T1000 (cell line): ENCODE results near the gene INPPL1.
"Not testable (repeated sequence)": the region's sequence is repeated elsewhere in the genome, so short reads cannot be mapped to it uniquely, and the experiment has no call there.

ENCODE experiments used
- DNase-seq: peaks from one replicate; lab custom pipeline; 2025; ENCODE audit warnings: mixed read lengths; lab: John Stamatoyannopoulos, UW

The INPPL1 gene

GRCh38 chr11:72243173-72244059 is 18.8 kb downstream of the INPPL1 start:
- DNase-seq: no peak

DNA sequence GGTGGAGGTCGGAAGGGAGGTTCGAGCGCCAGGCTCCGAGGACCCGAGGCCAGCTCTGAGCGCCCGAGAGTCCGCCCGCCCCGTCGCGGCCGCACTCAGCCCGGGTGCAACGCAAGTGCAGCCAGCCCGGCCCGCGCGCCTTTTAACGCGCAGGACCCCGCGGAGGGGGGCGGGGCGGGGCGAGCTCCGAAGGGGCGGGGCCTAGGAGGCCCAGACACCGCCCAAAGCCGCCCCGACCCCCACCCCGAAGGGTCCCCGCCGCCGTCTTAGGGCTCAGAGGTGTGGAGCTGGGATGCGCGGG is 19.4 kb downstream of the INPPL1 start, which contains the start of gene PHOX2A:
Gene PHOX2A, minus strand, starts transcription at position 117 of the 301 bp plus-strand sequence. CDS start 172 bp downstream, outside the sequence.
- DNase-seq: no peak

DNA sequence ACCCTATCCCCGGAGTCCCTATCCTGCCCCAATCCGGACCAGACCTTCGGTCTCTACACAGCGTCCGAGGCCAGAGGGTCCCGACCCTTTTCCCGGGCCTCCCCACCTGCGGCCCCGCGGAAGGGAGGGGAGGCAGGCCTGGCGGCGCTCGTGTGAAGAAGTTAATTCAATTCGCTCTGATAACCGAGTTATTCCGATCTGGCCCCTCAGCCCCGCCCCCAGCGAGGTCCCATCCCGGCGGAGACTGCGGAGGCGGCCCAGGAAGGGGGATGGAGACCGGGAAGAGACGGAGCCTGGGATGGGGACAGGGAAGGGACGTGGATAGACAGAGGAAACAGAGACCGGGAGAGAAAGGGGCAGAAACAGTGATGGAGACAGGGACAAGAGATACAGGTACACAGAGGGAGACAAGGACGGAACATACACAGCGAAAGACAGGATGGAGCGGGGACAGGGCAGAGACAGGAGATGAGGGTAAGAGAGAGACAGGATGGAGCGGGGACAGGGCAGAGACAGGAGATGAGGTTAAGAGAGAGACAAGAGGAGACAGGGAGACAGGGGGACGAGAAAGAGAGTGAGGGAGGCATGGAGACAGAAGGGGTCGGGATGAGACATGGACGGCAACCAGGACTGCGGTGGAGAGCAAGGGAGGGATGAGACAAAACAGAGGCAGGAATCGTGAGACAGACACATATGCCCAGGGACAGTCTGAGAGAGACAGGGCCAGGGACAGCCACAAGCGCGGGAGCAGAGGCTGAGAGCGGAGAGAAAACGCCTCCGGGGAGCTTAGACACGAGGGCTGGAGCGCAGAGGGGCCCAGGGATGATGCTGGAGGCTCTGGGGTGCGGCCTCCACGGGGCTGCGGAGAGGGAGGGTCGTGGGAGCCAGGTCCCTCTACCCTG is 20.0 kb downstream of the INPPL1 start:
- no peak for DNase-seq

- no peak for DNase-seq
Measured at GRCh38 chr11:72245263-72245816, 20.8 kb downstream of the INPPL1 start.

DNA sequence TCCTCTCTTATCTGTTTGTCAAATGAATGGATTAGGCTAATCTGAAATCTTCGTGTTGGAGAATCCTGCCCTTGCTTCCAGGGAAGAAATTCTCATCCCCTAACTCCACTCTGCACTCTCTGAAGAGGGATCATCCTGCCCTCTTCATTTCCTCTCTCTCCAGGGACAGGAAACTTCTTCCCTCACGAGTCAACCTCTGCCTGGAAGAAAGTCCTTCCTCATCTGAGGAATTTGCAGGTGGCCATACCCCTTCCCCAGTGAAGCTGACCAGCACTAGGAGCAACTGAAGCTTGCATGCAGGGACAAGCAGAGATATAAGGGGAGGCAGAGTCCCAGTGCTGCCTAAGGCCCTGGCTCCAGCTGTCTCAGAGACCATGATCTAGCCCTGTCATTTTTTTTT is 23.0 kb downstream of the INPPL1 start:
- no peak for DNase-seq

GRCh38 chr11:72249961-72250360 is 25.4 kb downstream of the INPPL1 start:
- no peak for DNase-seq

DNA sequence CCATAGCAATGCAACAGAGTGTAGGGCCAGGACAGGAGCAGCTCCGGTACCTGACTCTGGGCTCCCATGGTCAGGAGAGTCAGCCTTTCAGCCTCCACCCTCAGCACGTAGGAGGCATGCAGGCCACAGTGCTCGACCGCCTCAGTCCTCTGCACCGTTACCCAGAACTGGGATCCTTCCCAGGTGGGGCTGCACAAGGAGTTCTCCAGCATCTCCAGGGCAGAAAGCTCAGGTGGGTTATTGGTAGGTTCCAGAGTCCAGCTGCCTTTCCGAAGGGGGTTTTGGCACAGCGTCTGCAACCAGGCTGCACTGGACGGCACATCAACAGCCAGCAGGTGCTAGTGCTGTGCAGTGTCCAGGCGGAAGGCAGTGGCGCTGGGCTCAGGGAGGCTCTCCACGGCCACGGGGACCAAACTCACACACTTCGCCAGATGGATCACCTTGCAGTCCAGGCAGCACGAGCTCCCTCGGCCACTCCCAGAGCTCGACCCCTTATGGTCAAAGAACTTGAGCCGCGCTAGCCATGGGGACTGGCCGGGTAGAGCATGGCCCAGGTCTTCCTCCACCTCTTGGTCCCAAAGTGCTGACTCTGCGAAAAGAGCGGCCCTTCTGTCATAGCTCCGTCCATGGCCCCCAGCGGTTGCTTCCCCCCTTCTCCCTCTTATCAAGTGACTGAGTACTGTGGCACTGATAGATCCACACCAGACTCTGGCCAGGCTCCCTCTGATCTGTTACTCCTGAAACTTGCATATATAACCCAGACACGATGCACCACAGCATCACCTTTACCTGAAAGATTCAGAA is 26.3 kb downstream of the INPPL1 start:
- DNase-seq: no peak

DNA sequence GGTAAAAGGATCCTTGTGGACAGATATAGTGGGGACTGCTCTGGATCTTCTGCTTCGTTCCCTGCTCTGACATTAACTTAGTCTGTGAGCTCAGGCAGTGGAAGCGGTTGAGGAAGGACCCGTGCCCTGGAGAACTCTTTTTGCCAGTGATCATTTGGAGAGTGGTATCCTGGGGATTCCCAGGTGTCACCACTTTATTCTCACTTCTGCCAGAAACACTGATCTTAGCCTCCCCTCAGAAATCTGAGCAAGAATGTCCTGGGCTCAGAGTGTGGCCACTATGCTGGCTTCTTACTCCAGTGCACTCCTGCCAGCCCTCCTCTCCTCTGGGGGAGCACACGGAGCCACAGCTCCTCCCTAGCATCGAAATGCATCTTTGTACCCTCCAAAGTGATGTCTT is 27.0 kb downstream of the INPPL1 start:
- DNase-seq: no peak

DNA sequence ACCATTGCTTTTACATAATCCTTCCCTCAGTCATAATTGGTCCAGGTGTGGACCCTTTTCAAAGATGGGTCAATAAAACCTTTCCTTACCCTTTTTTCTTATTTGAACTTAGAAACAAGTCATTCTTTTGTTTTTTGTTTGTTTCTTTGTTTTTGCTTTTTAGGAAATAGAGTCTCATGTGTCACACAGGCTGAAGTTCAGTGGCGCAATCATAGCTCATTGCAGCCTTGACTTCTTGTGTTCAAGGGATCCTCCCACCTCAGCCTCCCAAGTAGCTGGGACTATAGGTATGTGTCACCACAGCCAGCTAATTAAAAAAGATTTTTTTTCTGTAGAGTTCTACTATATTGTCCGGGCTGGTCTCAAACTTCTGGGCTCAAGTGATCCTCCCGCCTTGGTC is 28.8 kb downstream of the INPPL1 start:
- DNase-seq: no peak

GRCh38 chr11:72254299-72254993 is 29.9 kb downstream of the INPPL1 start:
- DNase-seq: no peak

DNA sequence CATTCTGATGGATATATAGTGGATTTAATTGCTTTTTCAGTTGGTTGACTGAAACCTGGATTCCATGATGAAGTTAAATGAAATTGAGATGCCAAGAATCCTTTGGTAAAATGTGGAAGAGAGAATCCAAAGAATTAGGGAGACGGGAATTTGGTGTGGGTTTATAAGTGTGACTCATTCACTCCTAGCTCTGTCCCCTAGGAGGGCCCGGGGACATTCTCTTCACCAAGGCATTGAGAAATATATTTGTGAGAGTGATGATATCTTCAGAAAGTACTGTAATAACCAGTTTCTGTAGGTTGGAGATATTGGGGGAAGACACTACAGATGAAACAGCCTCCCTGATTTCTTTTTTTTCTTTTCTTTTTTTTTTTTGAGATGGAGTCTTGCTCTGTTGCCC is 33.0 kb downstream of the INPPL1 start:
- no peak for DNase-seq

DNA sequence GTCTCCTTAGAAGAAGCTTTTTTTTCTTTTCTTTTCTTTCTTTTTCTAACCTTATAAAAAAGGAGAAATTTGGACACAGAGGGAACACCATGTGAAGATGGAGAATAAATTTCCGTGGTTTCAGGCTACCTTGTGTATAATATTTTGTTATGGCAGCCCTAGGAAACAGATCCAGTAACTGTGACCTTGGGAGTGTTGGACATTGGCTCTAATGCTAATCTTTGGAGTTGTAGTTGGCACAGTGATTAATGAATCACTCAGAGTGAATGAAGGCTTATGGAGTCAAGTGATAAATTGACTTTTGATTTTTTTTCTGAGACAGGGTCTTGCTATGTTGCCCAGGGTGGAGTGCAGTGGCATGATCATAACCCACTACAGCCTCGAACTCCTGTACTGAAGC is 34.9 kb downstream of the INPPL1 start:
- DNase-seq: no peak

DNA sequence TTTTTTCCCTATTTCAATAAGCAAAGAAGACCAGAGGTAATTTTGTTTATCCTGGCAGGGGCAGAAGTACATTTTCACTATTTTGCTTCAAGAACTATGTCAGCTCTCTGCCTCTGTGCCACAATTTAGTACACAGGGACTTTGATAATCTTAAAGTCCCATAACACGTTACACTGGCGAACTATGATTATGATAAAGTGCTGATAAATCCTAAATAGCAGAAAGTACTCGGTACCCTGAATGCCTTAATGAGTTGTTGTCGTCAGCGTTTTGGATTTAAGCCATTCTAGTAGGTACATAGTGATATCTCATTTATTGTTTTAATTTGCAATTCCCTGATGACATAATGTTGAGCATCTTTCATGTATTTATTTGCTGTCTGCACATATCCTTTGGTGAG is 36.0 kb downstream of the INPPL1 start:
- DNase-seq: no peak

DNA sequence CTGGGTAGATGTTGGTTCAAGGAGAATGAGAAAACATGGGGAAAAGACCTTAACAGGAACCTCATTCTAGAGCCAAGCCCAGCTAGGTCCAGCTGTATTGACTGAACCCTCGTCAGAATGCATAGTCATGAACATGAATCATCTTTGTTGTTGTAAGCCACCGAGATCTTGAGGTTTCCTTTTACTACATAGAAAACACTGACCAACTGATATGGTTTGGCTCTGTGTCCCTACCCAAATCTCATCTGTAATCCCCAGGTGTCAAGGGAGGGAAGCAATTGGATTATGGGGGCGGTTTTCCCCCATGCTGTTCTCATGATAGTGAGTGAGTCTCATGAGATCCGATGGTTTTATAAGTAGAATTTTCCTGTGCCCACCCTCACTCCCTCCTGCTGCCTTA is 38.8 kb downstream of the INPPL1 start:
- no peak for DNase-seq

- DNase-seq: no peak
Measured at GRCh38 chr11:72265951-72266350, 41.4 kb downstream of the INPPL1 start.

- not testable (repeated sequence) for DNase-seq
Measured at GRCh38 chr11:72266960-72267359, 42.4 kb downstream of the INPPL1 start.

GRCh38 chr11:72267956-72268617 is 43.5 kb downstream of the INPPL1 start:
- no peak for DNase-seq

DNA sequence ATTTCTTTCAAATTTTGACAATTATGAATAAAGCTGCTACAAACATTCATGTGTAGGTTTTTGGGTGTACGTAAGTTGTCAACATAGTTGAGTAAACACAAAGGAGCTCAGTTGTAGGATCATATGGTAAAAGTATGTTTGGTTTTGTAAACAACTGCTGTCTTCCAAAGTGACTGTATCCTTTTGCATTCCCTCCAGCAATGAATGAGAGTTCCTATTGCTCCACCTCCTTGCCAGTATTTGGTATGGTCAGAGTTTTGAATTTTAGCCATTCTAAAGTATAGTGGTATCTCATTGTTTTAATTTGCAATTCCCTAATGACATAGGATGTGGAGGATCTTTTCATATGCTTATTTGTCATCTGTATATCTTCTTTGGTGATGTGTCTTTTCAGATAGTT is 47.4 kb downstream of the INPPL1 start:
- no peak for DNase-seq

GRCh38 chr11:72274435-72274834 is 49.9 kb downstream of the INPPL1 start:
- DNase-seq: no peak

- DNase-seq: no peak
Measured at GRCh38 chr11:72278905-72279304, 54.3 kb downstream of the INPPL1 start.

GRCh38 chr11:72280037-72280436 is 55.5 kb downstream of the INPPL1 start:
- DNase-seq: no peak
